GM21360 (cell line): ENCODE data around the gene MTHFD1L.

ENCODE experiments used
- ATAC-seq: cut with Tn5 transposase; IDR thresholded peaks from one replicate; pipeline ENCODE4 v1.9.1; 2021; ENCODE audit warnings: mild to moderate bottlenecking, moderate library complexity; ENCODE audit not compliant: unreplicated experiment

MTHFD1L gene

GRCh38 chr6:151141685-151142084 lies 276.2 kb downstream of the MTHFD1L start:
- no peak for ATAC-seq

GRCh38 chr6:151142676-151143075 lies 277.2 kb downstream of the MTHFD1L start:
- ATAC-seq, result no peak

- ATAC-seq, result no peak
Observed at GRCh38 chr6:151143337-151143736, 277.8 kb downstream of the MTHFD1L start.

- no peak for ATAC-seq
Observed at GRCh38 chr6:151143806-151144205, 278.3 kb downstream of the MTHFD1L start.

- no peak for ATAC-seq
Observed at GRCh38 chr6:151147118-151147832, 281.8 kb downstream of the MTHFD1L start.

GRCh38 chr6:151148111-151148510 lies 282.6 kb downstream of the MTHFD1L start:
- no peak for ATAC-seq

GRCh38 chr6:151149793-151150192 lies 284.3 kb downstream of the MTHFD1L start:
- ATAC-seq, result no peak
